T-helper 17 cell (primary cell): ENCODE data around the gene ANKRD44. TPM values are rescaled to one million over a fixed set of nuclear protein-coding genes. Genes with fewer than 3 reads are reported as not detected.
A peak's percentile ranks its signal among the peaks of the same experiment; 100 is the strongest.

Source experiments
- ATAC-seq: fragments of 150-1000 bp; cut with Tn5 transposase; 2 replicates; pipeline ENCODE4 v1.10.0; 2021; ENCODE audit warnings: mild to moderate bottlenecking, moderate library complexity
- DNase-seq, 3 donors: peaks; one replicate each; pipeline versions ENCODE4 v3.0.0 to v3.0.0-alpha.2; 2020 to 2021
- H3K9me3 ChIP-seq: one replicate; pipeline ENCODE4 v1.7.0; 2013; ENCODE audit warnings: low read length, mild to moderate bottlenecking; ENCODE audit not compliant: control insufficient read depth, poor library complexity, severe bottlenecking
- H3K27ac Mint-ChIP-seq: one replicate; pipeline ENCODE4 v1.8.0; 2022; ENCODE audit warnings: mild to moderate bottlenecking, moderate library complexity, mixed read lengths
- H3K27me3 Mint-ChIP-seq: one replicate; pipeline ENCODE4 v1.8.0; 2022; ENCODE audit warnings: mixed read lengths
- H3K36me3 Mint-ChIP-seq: one replicate; pipeline ENCODE4 v1.8.0; 2022; ENCODE audit warnings: low read depth, mixed read lengths
- H3K4me1 Mint-ChIP-seq: one replicate; pipeline ENCODE4 v1.8.0; 2022; ENCODE audit warnings: mild to moderate bottlenecking, mixed read lengths
- H3K4me3 Mint-ChIP-seq: one replicate; pipeline ENCODE4 v1.8.0; 2022; ENCODE audit warnings: mild to moderate bottlenecking, moderate library complexity, mixed read lengths
- total RNA-seq, 4 donors: library from RNA in 2 of 4; stranded (reverse) in 2 of 4; gene quantifications; one replicate each; pipeline ENCODE4 v1.2.3 and lab custom pipeline; 2022 to 2026

Gene ANKRD44
- total RNA-seq, 2 donors from 2014 or later = 232 to 246 TPM

- DNase-seq (no peak), ATAC-seq (no peak)
- H3K4me3 Mint-ChIP-seq = peak overlapping the region; percentile 69
- H3K4me1 Mint-ChIP-seq = peaks cover 33% of the 10 kb centered on the region
- H3K36me3 Mint-ChIP-seq = peaks cover 20% of the 10 kb centered on the region
- H3K27me3 Mint-ChIP-seq = no peaks in the 10 kb centered on the region
- H3K9me3 ChIP-seq = no peaks in the 10 kb centered on the region
- H3K27ac Mint-ChIP-seq = peak overlapping the region; percentile 86
These were observed 189.3 kb downstream of the ANKRD44 start for GRCh38 chr2:197121255-197121654.

GRCh38 chr2:197116306-197116879 is 194.2 kb downstream of the ANKRD44 start:
- DNase-seq (no peak), ATAC-seq (no peak)
- H3K27me3 Mint-ChIP-seq = no peaks in the 10 kb centered on the region
- no peaks in the 10 kb centered on the region for H3K9me3 ChIP-seq
- H3K36me3 Mint-ChIP-seq = peaks cover 20% of the 10 kb centered on the region
- H3K4me3 Mint-ChIP-seq = peak overlapping the region; percentile 75
- H3K27ac Mint-ChIP-seq = peak overlapping the region; percentile 92
- peaks cover 31% of the 10 kb centered on the region for H3K4me1 Mint-ChIP-seq

- H3K9me3 ChIP-seq = no peaks in the 10 kb centered on the region
- Mint-ChIP-seq H3K36me3 (peaks cover 17% of the 10 kb centered on the region), H3K27me3 (no peaks in the 10 kb centered on the region), H3K4me1 (peaks cover 29% of the 10 kb centered on the region), H3K27ac (peak overlapping the region; percentile 92), H3K4me3 (no peak overlapping the region)
- ATAC-seq (no peak), DNase-seq (no peak)
These were observed 195.3 kb downstream of the ANKRD44 start for GRCh38 chr2:197115325-197115724.

- H3K27ac Mint-ChIP-seq = no peak overlapping the region
- peaks cover 30% of the 10 kb centered on the region for H3K4me1 Mint-ChIP-seq
- DNase-seq (no peak), ATAC-seq (peak; percentile 67)
- H3K36me3 Mint-ChIP-seq = peaks cover 12% of the 10 kb centered on the region
- no peaks in the 10 kb centered on the region for H3K27me3 Mint-ChIP-seq
- H3K9me3 ChIP-seq = no peaks in the 10 kb centered on the region
- H3K4me3 Mint-ChIP-seq = no peak overlapping the region
These were observed 197.3 kb downstream of the ANKRD44 start for GRCh38 chr2:197113275-197113711.

GRCh38 chr2:197109326-197109725 is 201.3 kb downstream of the ANKRD44 start:
- H3K4me1 Mint-ChIP-seq = peaks cover 11% of the 10 kb centered on the region
- no peak for ATAC-seq
- H3K36me3 Mint-ChIP-seq = peaks cover under 1% of the 10 kb centered on the region
- no peaks in the 10 kb centered on the region for H3K9me3 ChIP-seq
- no peak for DNase-seq
- no peak overlapping the region for H3K4me3 Mint-ChIP-seq
- H3K27ac Mint-ChIP-seq = no peak overlapping the region
- H3K27me3 Mint-ChIP-seq = no peaks in the 10 kb centered on the region

GRCh38 chr2:197108758-197109157 is 201.8 kb downstream of the ANKRD44 start:
- no peaks in the 10 kb centered on the region for H3K9me3 ChIP-seq
- Mint-ChIP-seq H3K27ac (peak overlapping the region; percentile 89), H3K36me3 (no peaks in the 10 kb centered on the region), H3K4me3 (no peak overlapping the region), H3K4me1 (peaks cover 10% of the 10 kb centered on the region), H3K27me3 (no peaks in the 10 kb centered on the region)
- DNase-seq (no peak), ATAC-seq (no peak)

- ATAC-seq = no peak
- H3K27ac Mint-ChIP-seq = peak overlapping the region; percentile 89
These were observed 203.0 kb downstream of the ANKRD44 start for GRCh38 chr2:197107291-197108269.

GRCh38 chr2:197103363-197103762 is 207.2 kb downstream of the ANKRD44 start:
- DNase-seq (no peak), ATAC-seq (no peak)
- Mint-ChIP-seq H3K36me3 (peaks cover 4% of the 10 kb centered on the region), H3K4me1 (peaks cover 11% of the 10 kb centered on the region), H3K27ac (peak overlapping the region; percentile 45), H3K4me3 (no peak overlapping the region), H3K27me3 (no peaks in the 10 kb centered on the region)
- H3K9me3 ChIP-seq = no peaks in the 10 kb centered on the region

More at GRCh38 chr2:197107291-197108269, 203.0 kb downstream of the ANKRD44 start:
- no peaks in the 10 kb centered on the region for H3K36me3 Mint-ChIP-seq
- H3K27me3 Mint-ChIP-seq = no peaks in the 10 kb centered on the region
- DNase-seq = no peak
- no peak overlapping the region for H3K4me3 Mint-ChIP-seq
- H3K9me3 ChIP-seq = no peaks in the 10 kb centered on the region
- H3K4me1 Mint-ChIP-seq = peaks cover 8% of the 10 kb centered on the region

- ATAC-seq (no peak), DNase-seq (no peak)
- H3K27me3 Mint-ChIP-seq = no peaks in the 10 kb centered on the region
- peaks cover 16% of the 10 kb centered on the region for H3K4me1 Mint-ChIP-seq
- peak overlapping the region; percentile 45 for H3K27ac Mint-ChIP-seq
- peaks cover 12% of the 10 kb centered on the region for H3K36me3 Mint-ChIP-seq
- H3K9me3 ChIP-seq = no peaks in the 10 kb centered on the region
- no peak overlapping the region for H3K4me3 Mint-ChIP-seq
These were observed 208.3 kb downstream of the ANKRD44 start for GRCh38 chr2:197102231-197102630.

GRCh38 chr2:197101519-197101918 is 209.1 kb downstream of the ANKRD44 start:
- peaks cover 18% of the 10 kb centered on the region for H3K4me1 Mint-ChIP-seq
- H3K36me3 Mint-ChIP-seq = peaks cover 15% of the 10 kb centered on the region
- ATAC-seq (no peak), DNase-seq (no peak)
- no peaks in the 10 kb centered on the region for H3K27me3 Mint-ChIP-seq
- no peaks in the 10 kb centered on the region for H3K9me3 ChIP-seq
- H3K27ac Mint-ChIP-seq = peak overlapping the region; percentile 45
- H3K4me3 Mint-ChIP-seq = no peak overlapping the region

GRCh38 chr2:197097578-197098366 is 212.8 kb downstream of the ANKRD44 start:
- peaks cover 23% of the 10 kb centered on the region for H3K4me1 Mint-ChIP-seq
- ATAC-seq (no peak), DNase-seq (no peak)
- no peaks in the 10 kb centered on the region for H3K9me3 ChIP-seq
- no peaks in the 10 kb centered on the region for H3K27me3 Mint-ChIP-seq
- H3K36me3 Mint-ChIP-seq = peaks cover 18% of the 10 kb centered on the region
- H3K27ac Mint-ChIP-seq = peak overlapping the region; percentile 82
- no peak overlapping the region for H3K4me3 Mint-ChIP-seq

GRCh38 chr2:197096649-197097048 is 213.9 kb downstream of the ANKRD44 start:
- Mint-ChIP-seq H3K36me3 (peaks cover 20% of the 10 kb centered on the region), H3K27me3 (no peaks in the 10 kb centered on the region), H3K27ac (peak overlapping the region; percentile 74), H3K4me1 (peaks cover 23% of the 10 kb centered on the region), H3K4me3 (no peak overlapping the region)
- no peaks in the 10 kb centered on the region for H3K9me3 ChIP-seq
- ATAC-seq (no peak), DNase-seq (no peak)

GRCh38 chr2:197092431-197092830 is 218.1 kb downstream of the ANKRD44 start:
- H3K4me3 Mint-ChIP-seq = no peak overlapping the region
- no peak overlapping the region for H3K27ac Mint-ChIP-seq
- peaks cover 14% of the 10 kb centered on the region for H3K36me3 Mint-ChIP-seq

More at GRCh38 chr2:197092431-197092830, 218.1 kb downstream of the ANKRD44 start:
- Mint-ChIP-seq H3K27me3 (no peaks in the 10 kb centered on the region), H3K4me1 (peaks cover 23% of the 10 kb centered on the region)
- no peak for DNase-seq
- ATAC-seq = no peak
- no peaks in the 10 kb centered on the region for H3K9me3 ChIP-seq
